BJ (cell line): ENCODE data around the gene TTC9C. TPM values are rescaled to one million over a fixed set of nuclear protein-coding genes. Genes with fewer than 3 reads are reported as not detected.
A peak's percentile ranks its signal among the peaks of the same experiment; 100 is the strongest.
"Not testable (repeated sequence)": the region's sequence is repeated elsewhere in the genome, so short reads cannot be mapped to it uniquely, and the experiment has no call there.

Source experiments
- CTCF ChIA-PET: fragments of 350-600 bp; formaldehyde crosslinking; extraction: SDS; loops from one replicate; lab custom pipeline; 2021; ENCODE audit warnings: antibody characterized with exemption, inconsistent platforms; lab: Yijun Ruan, JAX
- POLR2A ChIA-PET: fragments of 300-600 bp; sonication (Branson Sonifier 250); formaldehyde crosslinking; extraction: SDS; loops from one replicate; lab custom pipeline; 2021; ENCODE audit warnings: antibody characterized with exemption; lab: Charles Lee
- DNase-seq: peaks from one replicate; pipeline ENCODE4 v3.0.0-alpha.2; 2011; ENCODE audit warnings: low read depth
- H3K27me3 ChIP-seq: 2 replicates; pipeline ENCODE4 v1.6.0; 2011; ENCODE audit warnings: low read length; ENCODE audit not compliant: control insufficient read depth, insufficient read depth
- H3K36me3 ChIP-seq: 2 replicates; pipeline ENCODE4 v1.5.1; 2011; ENCODE audit warnings: low read length; ENCODE audit not compliant: control insufficient read depth, insufficient read depth
- H3K4me3 ChIP-seq: 2 replicates; pipeline ENCODE4 v1.5.1; 2011; ENCODE audit warnings: low read depth, mild to moderate bottlenecking, control low read depth, low read length
- CTCF ChIP-seq: IDR thresholded peaks from 2 replicates; pipeline ENCODE4 v1.5.1; 2011; ENCODE audit warnings: low read depth, mild to moderate bottlenecking, control low read depth, inconsistent platforms, low read length, moderate library complexity; ENCODE audit not compliant: insufficient read depth
- polyA plus RNA-seq: library from polyadenylated mRNA; depleted of rRNA; stranded (reverse); fragments of >200 nt; gene quantifications from 2 replicates; pipeline ENCODE4 v1.2.3, GENCODE V29; 2011

Gene TTC9C
- polyA plus RNA-seq, 1 experiment: 31.7 TPM

- Histone ChIP-seq H3K27me3 (no peaks in the 10 kb centered on the region), H3K36me3 (no peaks in the 10 kb centered on the region; the same call in 1 of the 2 replicates), H3K4me3 (no peak overlapping the region)
- ChIA-PET POLR2A (no interaction called here), CTCF (interaction anchor here (1.2 to 1.8 kb wide), 5 partner anchors 8 to 85 kb away, joined by 3 to 6 read pairs (median 4); partner anchors contain the start of genes INTS5 and TMEM179B)
- no peak for DNase-seq
- TF ChIP-seq CTCF: no peak
Measured at GRCh38 chr11:62702246-62702645, 26.0 kb upstream of the TTC9C start.

GRCh38 chr11:62703921-62704320, 24.4 kb upstream of the TTC9C start:
- not testable (repeated sequence) for H3K4me3 ChIP-seq, DNase-seq, H3K36me3 ChIP-seq, H3K27me3 ChIP-seq
- ChIA-PET CTCF (interaction anchor here (0.7 to 1.6 kb wide), 2 partner anchors 10 to 23 kb away, joined by 3 to 6 read pairs; partner anchors contain the start of gene HNRNPUL2), POLR2A (interaction anchor here (0.7 kb wide), 1 partner anchor 138 kb away, joined by 3 read pairs; no protein-coding TSS in a partner anchor)

- DNase-seq: no peak
Measured at GRCh38 chr11:62705413-62705812, 22.9 kb upstream of the TTC9C start.

GRCh38 chr11:62705880-62706849, 22.1 kb upstream of the TTC9C start:
- POLR2A ChIA-PET: interaction anchor here (0.7 to 1.1 kb wide), 2 partner anchors 27 to 41 kb away, joined by 5 read pairs; partner anchors contain the start of genes C11orf98 and CSKMT

More at GRCh38 chr11:62705413-62705812, 22.9 kb upstream of the TTC9C start:
- no peaks in the 10 kb centered on the region for H3K27me3 ChIP-seq
- H3K36me3 ChIP-seq: no peaks in the 10 kb centered on the region; the same call in none of the 2 replicates
- CTCF ChIA-PET: interaction anchor here (0.5 to 2.4 kb wide), 9 partner anchors 9 to 157 kb away, joined by 3 to 15 read pairs (median 4); partner anchors contain the start of genes C11orf98, CSKMT and LRRN4CL
- POLR2A ChIA-PET: interaction anchor here (0.7 kb wide), 1 partner anchor 26 kb away, joined by 5 read pairs; no protein-coding TSS in a partner anchor
- TF ChIP-seq CTCF: no peak
- peak overlapping the region; percentile 58 for H3K4me3 ChIP-seq

GRCh38 chr11:62706850-62707247, 21.4 kb upstream of the TTC9C start:
- ChIA-PET CTCF (interaction anchor here (1.0 to 2.4 kb wide), 8 partner anchors 12 to 113 kb away, joined by 3 to 15 read pairs (median 4); partner anchors contain the start of genes LRRN4CL, TTC9C, UBXN1 and UQCC3), POLR2A (interaction anchor here (0.6 to 1.1 kb wide), 2 partner anchors 34 to 42 kb away, joined by 3 to 5 read pairs; partner anchors contain the start of genes C11orf98 and CSKMT)
- no peak for TF ChIP-seq CTCF
- peaks cover 4% of the 10 kb centered on the region for H3K36me3 ChIP-seq
- H3K27me3 ChIP-seq: no peaks in the 10 kb centered on the region
- H3K4me3 ChIP-seq: no peak overlapping the region
- DNase-seq: no peak

More at GRCh38 chr11:62705880-62706849, 22.1 kb upstream of the TTC9C start:
- no peaks in the 10 kb centered on the region for H3K27me3 ChIP-seq
- peak; percentile 57 for DNase-seq
- peaks cover 2% of the 10 kb centered on the region for H3K36me3 ChIP-seq
- H3K4me3 ChIP-seq: peak overlapping the region; percentile 58
- no peak for TF ChIP-seq CTCF
- CTCF ChIA-PET: interaction anchor here (0.7 to 2.4 kb wide), 11 partner anchors 10 to 156 kb away, joined by 3 to 15 read pairs (median 4); partner anchors contain the start of genes C11orf98, CSKMT, LRRN4CL and TTC9C
